ENCODE data around the gene EFL1. TPM values are rescaled to one million over a fixed set of nuclear protein-coding genes. Genes with fewer than 3 reads are reported as not detected.
"Not testable (repeated sequence)": the region's sequence is repeated elsewhere in the genome, so short reads cannot be mapped to it uniquely, and the experiment has no call there.

Gene EFL1
- total RNA-seq, result 23.3 and 26.6 TPM in 2 replicates

DNA sequence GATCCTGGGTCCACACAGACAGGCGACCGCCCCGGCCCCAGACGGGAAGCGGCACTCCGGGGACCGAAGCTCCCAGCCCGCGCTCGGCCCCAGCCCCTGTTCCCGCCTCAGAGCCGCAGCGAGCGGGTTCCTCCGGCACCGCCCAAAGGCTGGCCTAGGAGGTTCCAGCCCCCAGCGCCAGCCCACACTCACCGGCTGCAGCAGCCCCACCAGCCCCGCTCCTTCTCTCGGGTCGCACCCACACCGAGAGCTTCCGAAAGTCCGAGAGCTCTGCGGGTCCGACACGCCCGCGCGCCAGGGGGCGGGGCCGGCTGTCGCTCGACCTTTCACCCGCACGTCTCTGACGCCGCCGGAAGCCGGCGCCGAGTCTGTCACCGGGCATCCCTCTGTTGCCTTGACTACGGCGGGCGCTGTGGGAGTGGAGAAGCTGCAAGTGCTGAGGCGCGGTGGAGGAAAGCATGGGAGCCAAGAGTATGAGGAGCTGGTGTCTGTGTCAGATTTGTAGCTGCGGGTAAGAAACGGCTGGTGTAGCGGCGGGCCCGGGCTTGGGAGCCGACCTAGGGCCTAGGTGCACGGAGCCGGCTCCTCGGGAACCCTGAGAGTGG, at the start of gene EFL1, which contains the start of gene SAXO2:
Gene EFL1, minus strand, starts transcription at position 313 of the 605 bp plus-strand sequence. CDS start 956 bp downstream, outside the sequence.
Gene SAXO2, plus strand, starts transcription at position 397 of the 605 bp plus-strand sequence. Its CDS starts 62 bp downstream, at position 459.
- peak within 1 kb of the TSS; percentile 93 for H3K4me3 Mint-ChIP-seq (ENCODE audit: low read depth)
- intact Hi-C loops (cut with micrococcal nuclease), result no loop called here
- H3K27ac Mint-ChIP-seq, result peak within 1 kb of the TSS; percentile 92
- DNase-seq (ENCODE audit: low spot score), result peak; percentile 91
- no peaks in the 10 kb centered on the region for H3K9me3 Mint-ChIP-seq
- H3K4me1 Mint-ChIP-seq (ENCODE audit: low read depth), result peaks cover 21% of the 10 kb centered on the region
- no peaks in the 10 kb centered on the region for H3K27me3 Mint-ChIP-seq (ENCODE audit: low read depth)
- peaks cover 24% of the 10 kb centered on the region for H3K36me3 Mint-ChIP-seq (ENCODE audit: low read depth)

DNA sequence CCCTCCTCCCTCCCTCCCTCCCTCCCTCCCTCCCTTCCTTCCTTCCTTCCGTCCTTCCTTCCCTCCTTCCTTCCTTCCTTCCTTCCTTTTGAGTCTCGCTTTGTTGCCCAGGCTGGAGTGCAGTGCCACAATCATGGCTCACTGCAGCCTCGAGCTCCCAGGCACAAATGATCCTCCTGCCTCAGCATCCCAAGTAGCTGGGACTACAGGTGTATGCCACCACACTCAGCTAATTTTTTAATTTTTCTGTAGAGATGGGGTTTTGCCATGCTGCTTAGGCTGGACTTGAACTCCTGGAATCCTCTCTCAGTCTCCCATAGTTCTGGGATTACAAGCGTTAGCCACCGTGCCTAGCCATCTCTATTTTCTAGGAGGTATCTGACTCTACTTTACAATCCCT, 48.8 kb upstream of the EFL1 start:
- intact Hi-C loops (cut with micrococcal nuclease); H3K4me3 Mint-ChIP-seq (ENCODE audit: low read depth); DNase-seq (ENCODE audit: low spot score); H3K36me3 Mint-ChIP-seq (ENCODE audit: low read depth); H3K4me1 Mint-ChIP-seq (ENCODE audit: low read depth); H3K9me3 Mint-ChIP-seq; H3K27ac Mint-ChIP-seq: not testable (repeated sequence)
- peaks cover 18% of the 10 kb centered on the region for H3K27me3 Mint-ChIP-seq (ENCODE audit: low read depth)

DNA sequence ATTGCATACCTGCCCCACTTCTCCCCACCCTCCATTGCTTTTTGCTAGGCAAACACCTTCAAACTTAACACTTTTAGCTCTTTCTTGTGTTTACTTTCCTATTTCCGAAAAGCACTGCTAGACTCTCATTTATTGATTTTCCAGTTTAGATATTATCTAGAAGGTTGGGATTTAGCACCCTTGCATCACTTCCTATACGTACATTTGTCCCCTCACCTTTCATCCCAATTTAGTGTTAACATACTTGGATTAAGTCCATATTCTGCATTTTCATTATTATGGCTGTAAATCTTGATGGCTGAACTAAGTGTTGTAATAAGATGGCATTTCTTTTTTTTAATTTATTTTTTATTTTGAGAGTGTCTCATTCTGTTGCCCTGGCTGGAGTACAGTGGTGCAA, 47.3 kb upstream of the EFL1 start:
- H3K36me3 Mint-ChIP-seq (ENCODE audit: low read depth), result no peaks in the 10 kb centered on the region
- no peak for DNase-seq (ENCODE audit: low spot score)
- H3K27me3 Mint-ChIP-seq (ENCODE audit: low read depth), result peaks cover 18% of the 10 kb centered on the region
- intact Hi-C loops (cut with micrococcal nuclease), result no loop called here
- peaks cover 3% of the 10 kb centered on the region for H3K9me3 Mint-ChIP-seq
- H3K27ac Mint-ChIP-seq, result no peak overlapping the region
- H3K4me1 Mint-ChIP-seq (ENCODE audit: low read depth), result peaks cover 3% of the 10 kb centered on the region
- H3K4me3 Mint-ChIP-seq (ENCODE audit: low read depth), result no peak overlapping the region

DNA sequence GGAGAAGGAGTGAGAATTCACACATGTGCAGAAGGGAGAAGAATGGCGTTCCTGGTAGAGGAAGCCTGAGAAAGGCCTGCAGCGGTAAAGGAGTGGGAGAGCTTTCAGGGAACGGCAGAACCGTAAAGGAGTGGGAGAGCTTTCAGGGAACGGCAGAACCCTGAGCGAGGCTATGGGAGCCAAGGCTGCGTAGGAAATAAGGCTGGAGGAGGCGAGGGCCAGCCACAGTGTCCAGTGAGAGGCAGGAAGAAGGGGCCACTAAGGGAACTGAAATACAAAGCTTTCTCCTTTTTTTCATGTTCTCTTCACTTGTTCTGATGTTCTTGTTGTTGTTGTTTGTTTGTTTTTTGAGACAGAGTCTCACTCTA, 45.2 kb upstream of the EFL1 start:
- no peaks in the 10 kb centered on the region for H3K36me3 Mint-ChIP-seq (ENCODE audit: low read depth)
- peaks cover 18% of the 10 kb centered on the region for H3K27me3 Mint-ChIP-seq (ENCODE audit: low read depth)
- no peak for DNase-seq (ENCODE audit: low spot score)
- intact Hi-C loops (cut with micrococcal nuclease), result no loop called here
- no peak overlapping the region for H3K4me3 Mint-ChIP-seq (ENCODE audit: low read depth)
- H3K4me1 Mint-ChIP-seq (ENCODE audit: low read depth), result peaks cover 3% of the 10 kb centered on the region
- no peak overlapping the region for H3K27ac Mint-ChIP-seq
- H3K9me3 Mint-ChIP-seq, result peaks cover 3% of the 10 kb centered on the region

DNA sequence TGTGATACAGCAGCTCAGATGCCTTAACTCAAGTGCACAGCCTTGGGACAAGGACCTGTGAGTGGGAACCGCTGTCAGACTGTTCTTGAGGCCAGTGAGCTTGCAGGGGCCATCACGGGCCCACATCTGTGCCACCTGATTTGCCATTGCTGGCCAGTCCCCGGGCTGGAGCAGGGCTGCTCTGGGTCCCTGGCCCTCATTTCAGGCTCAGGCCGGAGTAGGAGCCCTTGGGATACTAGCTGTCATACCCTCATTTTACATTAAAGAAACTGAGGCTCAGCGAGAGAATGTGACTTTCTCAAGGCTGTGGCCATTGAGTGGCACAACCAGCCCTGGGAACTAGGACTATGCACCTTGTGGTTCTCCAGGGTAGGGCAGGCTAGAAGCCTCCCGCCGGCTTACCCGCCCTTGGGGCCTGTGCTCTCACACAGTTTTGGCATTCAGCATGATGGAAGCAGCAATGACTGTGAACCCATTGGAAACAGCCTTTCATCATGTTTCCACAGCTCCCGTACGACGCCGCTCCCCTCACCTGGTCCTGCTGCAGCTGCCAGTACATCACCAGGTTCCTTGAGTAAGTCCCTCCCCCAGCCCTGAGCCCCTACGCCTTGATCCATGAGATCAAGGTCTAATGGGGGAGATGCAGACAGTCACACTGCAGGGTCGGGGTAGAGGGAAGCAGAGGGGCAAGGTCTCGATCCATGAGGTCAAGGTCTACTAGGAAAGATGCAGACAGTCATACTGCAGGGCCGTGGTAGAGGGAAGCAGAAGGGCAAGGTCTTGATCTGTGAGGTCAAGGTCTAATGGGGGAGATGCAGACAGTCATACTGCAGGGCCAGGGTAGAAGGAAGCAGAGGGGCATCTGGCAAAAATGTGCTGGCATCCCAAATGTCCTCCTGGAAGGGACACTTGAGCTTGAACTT, 44.5 kb upstream of the EFL1 start:
- H3K4me3 Mint-ChIP-seq (ENCODE audit: low read depth), result no peak overlapping the region
- no peak for DNase-seq (ENCODE audit: low spot score)
- peaks cover 3% of the 10 kb centered on the region for H3K4me1 Mint-ChIP-seq (ENCODE audit: low read depth)
- peaks cover 3% of the 10 kb centered on the region for H3K9me3 Mint-ChIP-seq
- intact Hi-C loops (cut with micrococcal nuclease), result no loop called here
- H3K27ac Mint-ChIP-seq, result no peak overlapping the region
- peaks cover 19% of the 10 kb centered on the region for H3K27me3 Mint-ChIP-seq (ENCODE audit: low read depth)
- H3K36me3 Mint-ChIP-seq (ENCODE audit: low read depth), result no peaks in the 10 kb centered on the region

DNA sequence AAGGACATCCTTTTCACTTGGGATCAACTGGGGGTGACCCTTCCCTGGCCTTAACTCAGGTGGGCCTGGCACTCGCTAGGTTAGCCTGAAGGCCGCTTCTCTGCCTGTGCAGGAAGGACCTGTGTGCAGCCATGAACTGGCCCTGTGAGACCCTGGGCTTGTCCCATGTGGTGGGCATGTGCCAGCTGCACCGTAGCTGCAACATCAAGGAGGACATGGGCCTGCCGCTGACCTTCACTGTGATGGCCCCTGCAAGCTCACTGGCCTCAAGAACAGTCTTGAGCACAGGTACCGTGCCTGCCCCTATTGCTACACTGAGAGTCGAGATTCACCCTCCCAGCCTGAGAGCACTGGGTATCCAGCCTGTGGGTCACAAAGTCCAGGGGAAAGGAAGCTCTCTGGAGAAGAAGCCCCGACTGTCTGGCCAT, 43.1 kb upstream of the EFL1 start:
- no peak overlapping the region for H3K27ac Mint-ChIP-seq
- intact Hi-C loops (cut with micrococcal nuclease), result no loop called here
- peaks cover 16% of the 10 kb centered on the region for H3K27me3 Mint-ChIP-seq (ENCODE audit: low read depth)
- H3K9me3 Mint-ChIP-seq, result peaks cover 3% of the 10 kb centered on the region
- DNase-seq (ENCODE audit: low spot score), result no peak
- no peak overlapping the region for H3K4me3 Mint-ChIP-seq (ENCODE audit: low read depth)
- peaks cover 3% of the 10 kb centered on the region for H3K4me1 Mint-ChIP-seq (ENCODE audit: low read depth)
- H3K36me3 Mint-ChIP-seq (ENCODE audit: low read depth), result no peaks in the 10 kb centered on the region

DNA sequence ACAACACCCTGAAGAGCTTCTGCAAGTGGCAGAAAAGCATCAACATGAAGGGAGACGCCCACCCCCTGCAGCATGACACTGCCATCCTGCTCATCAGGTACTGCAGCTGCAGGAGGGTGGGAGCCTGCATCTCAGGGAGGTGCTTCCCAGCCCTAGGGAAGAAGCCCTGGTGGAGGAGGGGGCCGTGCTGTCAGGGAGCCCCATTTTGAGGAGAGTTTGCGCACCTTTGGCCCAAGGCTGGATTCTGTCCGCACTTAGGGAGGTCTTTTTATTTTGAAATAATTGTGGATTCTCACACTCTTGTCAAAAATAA, 42.2 kb upstream of the EFL1 start:
- no peak for DNase-seq (ENCODE audit: low spot score)
- no peak overlapping the region for H3K27ac Mint-ChIP-seq
- H3K36me3 Mint-ChIP-seq (ENCODE audit: low read depth), result no peaks in the 10 kb centered on the region
- H3K4me1 Mint-ChIP-seq (ENCODE audit: low read depth), result peaks cover 3% of the 10 kb centered on the region
- H3K4me3 Mint-ChIP-seq (ENCODE audit: low read depth), result no peak overlapping the region
- no peaks in the 10 kb centered on the region for H3K9me3 Mint-ChIP-seq
- intact Hi-C loops (cut with micrococcal nuclease), result no loop called here
- peaks cover 11% of the 10 kb centered on the region for H3K27me3 Mint-ChIP-seq (ENCODE audit: low read depth)

DNA sequence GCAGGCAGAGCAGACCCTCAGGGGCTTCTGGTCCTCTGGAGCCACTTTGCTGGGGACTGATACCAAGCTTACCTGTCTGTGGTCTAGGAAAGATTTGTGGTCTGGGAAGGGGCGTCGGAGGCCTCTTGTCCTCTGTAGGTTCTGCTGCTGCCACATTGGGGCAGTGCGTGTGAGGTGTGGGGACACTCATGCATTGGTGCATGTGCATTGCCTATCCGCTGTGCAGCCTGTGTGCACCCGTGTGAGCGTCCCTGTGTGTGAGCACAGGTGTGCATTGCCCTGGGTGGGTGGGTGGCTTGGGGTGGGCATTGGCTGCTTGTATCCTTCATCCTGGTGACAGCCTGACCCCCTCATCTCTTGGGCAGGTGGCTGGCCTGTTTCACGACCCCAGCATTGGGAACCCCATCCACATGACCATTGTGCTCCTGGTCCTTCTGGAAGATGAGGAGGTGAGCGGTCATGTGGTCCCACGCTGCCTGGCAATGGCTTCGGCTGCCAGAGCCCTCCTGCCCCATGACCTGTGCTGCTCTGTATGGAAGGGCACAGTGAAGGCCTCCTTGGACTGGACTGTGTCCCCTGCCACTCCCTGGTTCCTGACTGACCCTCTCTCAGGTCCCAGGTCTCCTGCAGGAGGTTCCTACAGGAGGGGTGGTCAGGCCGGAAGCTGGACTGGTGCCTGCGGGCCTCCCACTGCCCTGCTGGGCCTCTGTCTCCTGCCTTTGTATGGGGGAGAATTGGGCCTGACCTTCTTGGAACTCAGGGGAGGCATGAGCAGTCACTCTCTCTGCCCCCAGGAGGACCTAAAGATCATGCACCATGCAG, 41.6 kb upstream of the EFL1 start:
- intact Hi-C loops (cut with micrococcal nuclease), result no loop called here
- Mint-ChIP-seq H3K36me3 (ENCODE audit: low read depth) (no peaks in the 10 kb centered on the region), H3K4me1 (ENCODE audit: low read depth) (peaks cover 3% of the 10 kb centered on the region), H3K4me3 (ENCODE audit: low read depth) (no peak overlapping the region), H3K27ac (no peak overlapping the region), H3K27me3 (ENCODE audit: low read depth) (peaks cover 11% of the 10 kb centered on the region), H3K9me3 (no peaks in the 10 kb centered on the region)
- no peak for DNase-seq (ENCODE audit: low spot score)

DNA sequence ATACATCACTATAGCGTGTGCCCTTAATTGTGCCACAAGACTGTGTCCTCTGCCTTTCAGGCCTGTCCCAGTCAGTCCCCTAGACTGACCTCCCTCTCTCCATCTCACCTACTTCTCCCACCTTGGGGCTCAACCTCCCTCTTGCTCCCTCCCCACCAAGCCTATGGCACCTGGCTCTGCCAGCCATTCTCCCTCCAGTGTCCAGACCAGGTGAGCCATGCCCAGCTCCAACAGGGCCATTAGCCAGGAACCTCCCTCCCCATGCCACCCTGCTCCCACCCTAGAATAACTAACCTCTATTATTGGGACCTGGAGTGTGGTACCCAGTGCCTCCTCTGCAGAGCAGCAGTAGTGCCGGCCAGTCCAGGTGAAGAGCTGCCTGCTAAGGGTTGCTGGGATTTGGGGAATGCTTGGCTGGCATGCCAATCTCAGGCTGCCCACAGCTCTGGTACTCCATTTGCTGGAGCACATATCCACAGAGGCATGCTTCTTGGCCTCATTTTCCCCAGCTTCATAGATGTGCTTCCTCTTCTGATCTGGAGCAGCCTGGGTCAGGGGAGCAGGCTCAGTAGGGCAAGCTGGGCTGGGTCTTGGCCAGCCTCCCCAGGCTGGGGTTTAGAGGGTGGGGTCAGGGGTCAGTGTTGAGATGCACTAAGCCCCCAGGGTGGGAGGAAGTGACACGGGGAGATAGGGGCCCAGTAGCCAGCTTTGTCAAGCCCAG, 38.9 kb upstream of the EFL1 start:
- peaks cover 3% of the 10 kb centered on the region for H3K4me1 Mint-ChIP-seq (ENCODE audit: low read depth)
- DNase-seq (ENCODE audit: low spot score), result no peak
- intact Hi-C loops (cut with micrococcal nuclease), result no loop called here
- H3K9me3 Mint-ChIP-seq, result no peaks in the 10 kb centered on the region
- no peaks in the 10 kb centered on the region for H3K36me3 Mint-ChIP-seq (ENCODE audit: low read depth)
- no peak overlapping the region for H3K27ac Mint-ChIP-seq
- H3K4me3 Mint-ChIP-seq (ENCODE audit: low read depth), result no peak overlapping the region
- peaks cover 14% of the 10 kb centered on the region for H3K27me3 Mint-ChIP-seq (ENCODE audit: low read depth)

DNA sequence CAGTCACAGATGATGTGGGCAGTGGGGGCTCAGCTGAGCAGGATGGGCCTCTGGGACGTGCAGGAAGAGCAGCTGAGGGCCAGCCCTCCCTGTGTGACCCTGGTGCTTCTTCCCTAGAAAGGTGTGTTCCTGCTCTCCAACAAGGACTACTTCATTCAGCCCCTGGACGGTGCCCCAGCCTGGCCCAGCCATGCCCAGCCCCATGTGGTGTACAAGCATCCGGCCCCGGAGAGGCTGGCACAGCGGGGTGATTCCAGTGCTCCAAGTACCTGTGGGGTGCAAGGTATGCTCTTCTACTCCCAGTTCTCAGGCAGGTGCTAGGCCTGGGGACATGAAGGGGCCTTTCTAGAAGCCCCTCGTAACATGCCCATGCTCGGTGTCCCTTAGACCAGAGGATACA, 38.3 kb upstream of the EFL1 start:
- H3K27me3 Mint-ChIP-seq (ENCODE audit: low read depth), result peaks cover 14% of the 10 kb centered on the region
- no peak overlapping the region for H3K4me3 Mint-ChIP-seq (ENCODE audit: low read depth)
- no peaks in the 10 kb centered on the region for H3K9me3 Mint-ChIP-seq
- H3K36me3 Mint-ChIP-seq (ENCODE audit: low read depth), result no peaks in the 10 kb centered on the region
- intact Hi-C loops (cut with micrococcal nuclease), result no loop called here
- peaks cover 3% of the 10 kb centered on the region for H3K4me1 Mint-ChIP-seq (ENCODE audit: low read depth)
- no peak overlapping the region for H3K27ac Mint-ChIP-seq
- DNase-seq (ENCODE audit: low spot score), result no peak

DNA sequence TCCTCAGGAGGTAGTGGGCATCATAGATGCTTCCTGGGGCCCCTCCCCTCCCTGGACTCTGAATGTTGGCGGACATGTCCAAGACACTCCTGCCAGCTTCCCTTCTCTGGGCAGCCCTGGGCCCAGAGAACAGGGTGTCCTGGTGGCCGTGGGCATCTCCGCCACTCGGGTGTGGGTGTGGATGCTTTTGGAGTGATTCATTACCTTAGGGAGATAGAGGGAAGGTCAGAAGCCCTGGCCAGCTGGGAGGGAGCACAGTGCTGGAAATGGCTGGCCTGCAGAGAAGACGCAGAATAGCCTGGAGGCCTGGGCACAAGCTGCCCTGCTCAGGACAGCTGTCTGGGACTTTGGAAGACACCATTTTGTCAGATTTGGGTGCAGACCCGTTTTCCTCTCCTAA, 37.8 kb upstream of the EFL1 start:
- H3K9me3 Mint-ChIP-seq; DNase-seq (ENCODE audit: low spot score); H3K36me3 Mint-ChIP-seq (ENCODE audit: low read depth); H3K4me1 Mint-ChIP-seq (ENCODE audit: low read depth); intact Hi-C loops (cut with micrococcal nuclease); H3K27ac Mint-ChIP-seq; H3K4me3 Mint-ChIP-seq (ENCODE audit: low read depth): not testable (repeated sequence)
- peaks cover 14% of the 10 kb centered on the region for H3K27me3 Mint-ChIP-seq (ENCODE audit: low read depth)

DNA sequence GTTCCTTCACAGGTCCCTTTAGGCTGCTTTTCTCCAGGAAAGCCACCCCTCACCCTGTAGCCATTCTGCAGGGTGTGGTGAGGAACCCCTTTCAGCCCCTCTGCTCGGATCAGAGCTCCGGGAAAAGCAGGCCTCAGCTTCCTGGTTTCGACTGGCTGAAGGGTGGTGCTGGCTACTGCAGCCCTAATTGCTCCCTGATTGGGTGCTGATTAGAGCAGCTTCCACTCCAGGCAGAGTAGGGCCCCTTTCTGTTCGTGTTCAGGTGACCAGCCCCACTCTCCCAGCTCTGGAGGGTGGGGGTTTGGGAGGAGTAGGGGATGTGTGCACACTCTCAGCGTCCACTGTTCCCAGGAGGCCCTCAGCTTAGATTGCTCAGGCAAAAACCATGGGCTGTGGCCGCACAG, 37.0 kb upstream of the EFL1 start:
- DNase-seq (ENCODE audit: low spot score); H3K4me1 Mint-ChIP-seq (ENCODE audit: low read depth); intact Hi-C loops (cut with micrococcal nuclease); H3K36me3 Mint-ChIP-seq (ENCODE audit: low read depth); H3K9me3 Mint-ChIP-seq; H3K27ac Mint-ChIP-seq; H3K4me3 Mint-ChIP-seq (ENCODE audit: low read depth): not testable (repeated sequence)
- H3K27me3 Mint-ChIP-seq (ENCODE audit: low read depth), result peaks cover 14% of the 10 kb centered on the region
